ENCODE results near the gene MAEA. TPM values are rescaled to one million over a fixed set of nuclear protein-coding genes. Genes with fewer than 3 reads are reported as not detected.

MAEA gene
- total RNA-seq, 2 experiments from 2014 or later = 61.5 to 63.2 TPM

DNA sequence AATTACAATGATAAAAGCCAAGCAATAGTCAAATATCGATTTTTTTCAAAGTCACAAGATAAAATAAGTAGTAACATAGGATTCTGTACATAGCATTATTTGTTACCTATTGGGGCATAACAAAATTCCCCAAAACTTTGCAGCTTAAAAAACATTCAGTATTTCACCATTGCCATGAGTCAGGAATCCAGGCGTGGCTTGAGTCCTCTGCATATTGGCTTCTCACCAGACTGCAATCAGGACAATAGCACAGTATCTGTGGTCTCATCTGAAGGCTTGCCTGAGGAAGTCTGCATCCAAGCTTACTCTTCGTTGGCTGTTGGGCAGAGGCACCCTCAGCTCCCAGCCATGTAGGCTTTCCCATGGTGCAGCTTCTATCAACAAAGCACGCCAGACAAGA lies 34.5 kb upstream of the MAEA start:
- Histone ChIP-seq H3K36me3 (ENCODE audit: insufficient read depth, low read length) (peaks cover 4% of the 10 kb centered on the region), H3K9me3 (ENCODE audit: control insufficient read depth in 1 of 2, insufficient read depth in 1 of 2, low read length in 2 of 2) (no peaks in the 10 kb centered on the region), H3K4me1 (ENCODE audit: insufficient read depth, low read length) (peaks cover 44% of the 10 kb centered on the region), H3K27me3 (ENCODE audit: control insufficient read depth in 1 of 2, insufficient read depth in 2 of 2, low read length in 2 of 2) (no peaks in the 10 kb centered on the region), H3K27ac (ENCODE audit: low read depth in 1 of 2, low read length in 2 of 2) (no peak overlapping the region), H3K4me3 (ENCODE audit: low read length) (no peak overlapping the region)
- TF ChIP-seq, protein P1, sequence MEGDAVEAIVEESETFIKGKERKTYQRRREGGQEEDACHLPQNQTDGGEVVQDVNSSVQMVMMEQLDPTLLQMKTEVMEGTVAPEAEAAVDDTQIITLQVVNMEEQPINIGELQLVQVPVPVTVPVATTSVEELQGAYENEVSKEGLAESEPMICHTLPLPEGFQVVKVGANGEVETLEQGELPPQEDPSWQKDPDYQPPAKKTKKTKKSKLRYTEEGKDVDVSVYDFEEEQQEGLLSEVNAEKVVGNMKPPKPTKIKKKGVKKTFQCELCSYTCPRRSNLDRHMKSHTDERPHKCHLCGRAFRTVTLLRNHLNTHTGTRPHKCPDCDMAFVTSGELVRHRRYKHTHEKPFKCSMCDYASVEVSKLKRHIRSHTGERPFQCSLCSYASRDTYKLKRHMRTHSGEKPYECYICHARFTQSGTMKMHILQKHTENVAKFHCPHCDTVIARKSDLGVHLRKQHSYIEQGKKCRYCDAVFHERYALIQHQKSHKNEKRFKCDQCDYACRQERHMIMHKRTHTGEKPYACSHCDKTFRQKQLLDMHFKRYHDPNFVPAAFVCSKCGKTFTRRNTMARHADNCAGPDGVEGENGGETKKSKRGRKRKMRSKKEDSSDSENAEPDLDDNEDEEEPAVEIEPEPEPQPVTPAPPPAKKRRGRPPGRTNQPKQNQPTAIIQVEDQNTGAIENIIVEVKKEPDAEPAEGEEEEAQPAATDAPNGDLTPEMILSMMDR (IDR thresholded peaks at IDR 0.05) = no peak
- no peaks in the 10 kb centered on the region for H3K27me3 Mint-ChIP-seq
- peaks cover 22% of the 10 kb centered on the region for H3K36me3 Mint-ChIP-seq (ENCODE audit: low read depth)
- H3K4me3 Mint-ChIP-seq = no peak overlapping the region
- H3K27ac Mint-ChIP-seq = peak overlapping the region; percentile 98
- POLR2A ChIA-PET = interaction anchor here (2.5 kb wide), 1 partner anchor 13 kb away, joined by 7 read pairs; no protein-coding TSS in a partner anchor
- DNase-seq = peak in 1 of 14 experiments; percentile 11
- no peak for ATAC-seq (ENCODE audit: poor library complexity)
- intact Hi-C loops (cut with DNase I, micrococcal nuclease) = no loop called here
- H3K9me3 Mint-ChIP-seq = peaks cover 3% of the 10 kb centered on the region
- CTCF ChIA-PET = interaction anchor here (0.7 to 1.1 kb wide), 2 partner anchors 9 to 13 kb away, joined by 4 to 6 read pairs; no protein-coding TSS in a partner anchor
- H3K4me1 Mint-ChIP-seq (ENCODE audit: low read depth) = peaks cover 68% of the 10 kb centered on the region

DNA sequence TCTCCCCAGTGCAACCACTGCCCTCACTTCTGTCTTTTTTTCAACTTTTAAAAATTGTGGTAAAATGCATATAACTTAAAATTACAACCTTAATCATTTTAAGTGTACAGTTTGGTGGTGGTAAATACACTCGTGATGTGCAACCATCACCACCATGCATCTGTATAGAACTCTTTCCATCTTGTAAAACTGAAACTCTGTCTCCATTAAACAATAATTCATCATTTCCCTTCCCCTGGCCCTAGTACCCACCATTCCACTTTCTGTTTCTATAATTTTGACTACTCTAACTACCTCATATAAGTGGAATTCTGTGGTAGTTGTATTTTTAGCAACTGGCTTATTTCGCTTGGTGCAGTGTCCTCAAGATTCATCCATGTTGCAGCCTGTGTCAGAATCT lies 34.0 kb upstream of the MAEA start:
- Mint-ChIP-seq H3K4me3 (peak overlapping the region; percentile 2), H3K27me3 (no peaks in the 10 kb centered on the region), H3K27ac (peak overlapping the region; percentile 98), H3K36me3 (ENCODE audit: low read depth) (peaks cover 18% of the 10 kb centered on the region), H3K4me1 (ENCODE audit: low read depth) (peaks cover 68% of the 10 kb centered on the region), H3K9me3 (peaks cover 3% of the 10 kb centered on the region)
- peaks cover 4% of the 10 kb centered on the region for H3K36me3 ChIP-seq (ENCODE audit: insufficient read depth, low read length)
- peaks cover 43% of the 10 kb centered on the region for H3K4me1 ChIP-seq (ENCODE audit: insufficient read depth, low read length)
- H3K9me3 ChIP-seq (ENCODE audit: control insufficient read depth in 1 of 2, insufficient read depth in 1 of 2, low read length in 2 of 2) = no peaks in the 10 kb centered on the region
- no peak overlapping the region for H3K4me3 ChIP-seq (ENCODE audit: low read length)
- DNase-seq (no peak), ATAC-seq (ENCODE audit: poor library complexity) (no peak)
- H3K27ac ChIP-seq (ENCODE audit: low read depth in 1 of 2, low read length in 2 of 2) = no peak overlapping the region
- ChIA-PET POLR2A (no interaction called here), CTCF (interaction anchor here (0.7 kb wide), 1 partner anchor 9 kb away, joined by 4 read pairs; no protein-coding TSS in a partner anchor)
- TF ChIP-seq, protein P1 (IDR thresholded peaks at IDR 0.05) = no peak
- intact Hi-C loops (cut with DNase I, micrococcal nuclease) = no loop called here
- no peaks in the 10 kb centered on the region for H3K27me3 ChIP-seq (ENCODE audit: control insufficient read depth in 1 of 2, insufficient read depth in 2 of 2, low read length in 2 of 2)

DNA sequence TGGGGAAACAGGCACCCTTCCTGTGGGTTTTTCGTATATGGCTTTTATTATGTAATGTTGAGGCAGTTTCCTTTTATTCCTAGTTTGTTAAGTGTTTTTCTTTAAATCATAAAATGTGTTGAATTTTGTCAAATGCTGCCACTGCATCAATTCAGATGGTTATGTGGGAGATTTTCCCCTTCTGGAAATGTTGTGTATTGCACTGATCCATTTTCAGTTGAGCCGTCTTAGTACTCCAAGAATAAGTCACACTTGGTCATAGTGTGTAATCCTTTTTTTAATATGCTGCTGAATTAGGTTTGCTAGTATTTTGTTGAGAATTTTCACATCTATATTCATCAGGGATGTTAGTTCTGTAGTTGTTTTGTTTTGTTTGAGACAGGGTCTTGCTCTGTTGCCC lies 31.2 kb upstream of the MAEA start:
- CTCF ChIA-PET = interaction anchor here (2.4 kb wide), 1 partner anchor 10 kb away, joined by 13 read pairs; no protein-coding TSS in a partner anchor
- POLR2A ChIA-PET = interaction anchor here (0.8 to 1.6 kb wide), 2 partner anchors 9 kb away, joined by 4 to 9 read pairs; partner anchors contain the start of gene CTBP1
- H3K4me3 Mint-ChIP-seq = no peak overlapping the region
- Histone ChIP-seq H3K27me3 (ENCODE audit: control insufficient read depth in 1 of 2, insufficient read depth in 2 of 2, low read length in 2 of 2) (no peaks in the 10 kb centered on the region), H3K36me3 (ENCODE audit: insufficient read depth, low read length) (no peaks in the 10 kb centered on the region), H3K4me3 (ENCODE audit: low read length) (no peak overlapping the region), H3K4me1 (ENCODE audit: insufficient read depth, low read length) (peaks cover 21% of the 10 kb centered on the region), H3K27ac (ENCODE audit: low read depth in 1 of 2, low read length in 2 of 2) (no peak overlapping the region), H3K9me3 (ENCODE audit: control insufficient read depth in 1 of 2, insufficient read depth in 1 of 2, low read length in 2 of 2) (no peaks in the 10 kb centered on the region)
- H3K27ac Mint-ChIP-seq = no peak overlapping the region
- TF ChIP-seq, protein P1 (IDR thresholded peaks at IDR 0.05) = no peak
- no peaks in the 10 kb centered on the region for H3K27me3 Mint-ChIP-seq
- peaks cover 46% of the 10 kb centered on the region for H3K4me1 Mint-ChIP-seq (ENCODE audit: low read depth)
- H3K36me3 Mint-ChIP-seq (ENCODE audit: low read depth) = peaks cover 2% of the 10 kb centered on the region
- DNase-seq (no peak), ATAC-seq (ENCODE audit: poor library complexity) (no peak)
- peaks cover 3% of the 10 kb centered on the region for H3K9me3 Mint-ChIP-seq
- intact Hi-C loops (cut with DNase I, micrococcal nuclease) = no loop called here
